ENCODE measurements around the gene MRPS9. TPM values are rescaled to one million over a fixed set of nuclear protein-coding genes. Genes with fewer than 3 reads are reported as not detected.

The MRPS9 gene
- total RNA-seq, 1 experiment from 2014 or later = 49.7 TPM

GRCh38 chr2:105039559-105039958, 1.7 kb downstream of the MRPS9 start (continued):
- TF ChIP-seq YY1 (IDR thresholded peaks at IDR 0.05; ENCODE audit: extremely low read depth, insufficient replicate concordance, low read depth, low read length) = no peak
- TF ChIP-seq ATF3 (IDR thresholded peaks at IDR 0.05) = no peak
- no peak for TF ChIP-seq ZBTB33 (IDR thresholded peaks at IDR 0.05; ENCODE audit: extremely low read depth, insufficient replicate concordance, low read length)
- TF ChIP-seq SIN3A (IDR thresholded peaks at IDR 0.05; ENCODE audit: low read depth) = no peak
- TF ChIP-seq CBX3 (IDR thresholded peaks at IDR 0.05; ENCODE audit: low read depth) = no peak
- TF ChIP-seq TCF7L2 (IDR thresholded peaks at IDR 0.05; ENCODE audit: borderline replicate concordance, extremely low read depth, insufficient read depth, insufficient read length) = no peak
- no peak for TF ChIP-seq EGR1 (IDR thresholded peaks at IDR 0.05; ENCODE audit: low read depth)
- no peak for TF ChIP-seq ELF1 (IDR thresholded peaks at IDR 0.05; ENCODE audit: borderline replicate concordance, low read depth)
- no peak for TF ChIP-seq ZFX (IDR thresholded peaks at IDR 0.05)

- Histone ChIP-seq H4K20me1 (ENCODE audit: insufficient read depth) (no peaks in the 10 kb centered on the region), H3K9me3 (ENCODE audit: control insufficient read depth in 1 of 2, insufficient read depth in 1 of 2, low read depth in 1 of 2, low read length in 2 of 2) (no peaks in the 10 kb centered on the region), H3K4me2 (ENCODE audit: low read length) (no peak overlapping the region), H3K79me2 (ENCODE audit: insufficient read depth, low read length) (peaks cover 53% of the 10 kb centered on the region), H3K4me3 (replicated peaks in 1 of 2; ENCODE audit: low read depth in 1 of 2, low read length in 2 of 2) (no peak overlapping the region), H3K9ac (ENCODE audit: low read length) (no peak overlapping the region), H3K27ac (ENCODE audit: low read depth, low read length) (no peak overlapping the region), H3K9me2 (ENCODE audit: insufficient read depth) (no peaks in the 10 kb centered on the region), H3K27me3 (ENCODE audit: insufficient read depth, low read length) (no peaks in the 10 kb centered on the region), H3K4me1 (ENCODE audit: control insufficient read depth in 1 of 2, insufficient read depth in 2 of 2, low read length in 2 of 2) (peaks cover 0 to 16% of the 10 kb centered on the region in 2 experiments; a peak in 2 of 4 replicates), H2AFZ (ENCODE audit: low read depth, low read length, poor library complexity, severe bottlenecking) (no peak overlapping the region), H3K36me3 (ENCODE audit: control insufficient read depth in 1 of 2, insufficient read depth in 2 of 2, low read length in 2 of 2) (0 out of 4 replicates have a peak, but pooled peaks cover 0 to 3% of the 10 kb centered on the region in 2 experiments)
- no peak for ATAC-seq
- DNase-seq (ENCODE audit: low read depth, low spot score) = no peak
- TF ChIP-seq POLR2AphosphoS5 (IDR thresholded peaks at IDR 0.05; ENCODE audit: low read depth, low read length) (no peak), JUND (IDR thresholded peaks at IDR 0.05) (no peak), EZH2 (IDR thresholded peaks at IDR 0.05) (no peak), REST (IDR thresholded peaks at IDR 0.05; ENCODE audit: low read depth) (no peak), YY1 (IDR thresholded peaks at IDR 0.05; ENCODE audit: extremely low read depth, insufficient replicate concordance, low read depth, low read length) (no peak), EGR1 (IDR thresholded peaks at IDR 0.05; ENCODE audit: low read depth) (no peak), SRF (IDR thresholded peaks at IDR 0.05; ENCODE audit: low read depth) (no peak), ELF1 (IDR thresholded peaks at IDR 0.05; ENCODE audit: borderline replicate concordance, low read depth) (no peak), CBX3 (IDR thresholded peaks at IDR 0.05; ENCODE audit: low read depth) (no peak), SIN3A (IDR thresholded peaks at IDR 0.05; ENCODE audit: low read depth) (no peak), CTCF (IDR thresholded peaks at IDR 0.05 in 2 of 3, conservative IDR thresholded peaks at IDR 0.05 in 1 of 3; ENCODE audit: borderline replicate concordance in 1 of 3, insufficient read depth in 1 of 3, low read depth in 2 of 3, low read length in 2 of 3) (no peak), RAD21 (IDR thresholded peaks at IDR 0.05; ENCODE audit: low read depth) (no peak)
- no TSS peak for BruUV-seq (replicated peaks)
- intact Hi-C loops (cut with micrococcal nuclease) = no loop called here
- CTCF ChIA-PET = no interaction called here
- POLR2A ChIA-PET = no interaction called here
- RAD21 ChIA-PET (ENCODE audit: low non-redundant PET in 1 of 2, low total read pairs in 2 of 2, uncharacterized antibody in 2 of 2, unreplicated experiment in 2 of 2) = no interaction called here
Measured at GRCh38 chr2:105042189-105042588, 4.3 kb downstream of the MRPS9 start.
